NCI-H2196 (cell line): ENCODE measurements around the gene GPR26.

Experiments
- DNase-seq: peaks from one replicate; lab custom pipeline; 2025; ENCODE audit not compliant: unreplicated experiment; lab: John Stamatoyannopoulos, UW

GPR26 gene, protein sequence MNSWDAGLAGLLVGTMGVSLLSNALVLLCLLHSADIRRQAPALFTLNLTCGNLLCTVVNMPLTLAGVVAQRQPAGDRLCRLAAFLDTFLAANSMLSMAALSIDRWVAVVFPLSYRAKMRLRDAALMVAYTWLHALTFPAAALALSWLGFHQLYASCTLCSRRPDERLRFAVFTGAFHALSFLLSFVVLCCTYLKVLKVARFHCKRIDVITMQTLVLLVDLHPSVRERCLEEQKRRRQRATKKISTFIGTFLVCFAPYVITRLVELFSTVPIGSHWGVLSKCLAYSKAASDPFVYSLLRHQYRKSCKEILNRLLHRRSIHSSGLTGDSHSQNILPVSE

DNA sequence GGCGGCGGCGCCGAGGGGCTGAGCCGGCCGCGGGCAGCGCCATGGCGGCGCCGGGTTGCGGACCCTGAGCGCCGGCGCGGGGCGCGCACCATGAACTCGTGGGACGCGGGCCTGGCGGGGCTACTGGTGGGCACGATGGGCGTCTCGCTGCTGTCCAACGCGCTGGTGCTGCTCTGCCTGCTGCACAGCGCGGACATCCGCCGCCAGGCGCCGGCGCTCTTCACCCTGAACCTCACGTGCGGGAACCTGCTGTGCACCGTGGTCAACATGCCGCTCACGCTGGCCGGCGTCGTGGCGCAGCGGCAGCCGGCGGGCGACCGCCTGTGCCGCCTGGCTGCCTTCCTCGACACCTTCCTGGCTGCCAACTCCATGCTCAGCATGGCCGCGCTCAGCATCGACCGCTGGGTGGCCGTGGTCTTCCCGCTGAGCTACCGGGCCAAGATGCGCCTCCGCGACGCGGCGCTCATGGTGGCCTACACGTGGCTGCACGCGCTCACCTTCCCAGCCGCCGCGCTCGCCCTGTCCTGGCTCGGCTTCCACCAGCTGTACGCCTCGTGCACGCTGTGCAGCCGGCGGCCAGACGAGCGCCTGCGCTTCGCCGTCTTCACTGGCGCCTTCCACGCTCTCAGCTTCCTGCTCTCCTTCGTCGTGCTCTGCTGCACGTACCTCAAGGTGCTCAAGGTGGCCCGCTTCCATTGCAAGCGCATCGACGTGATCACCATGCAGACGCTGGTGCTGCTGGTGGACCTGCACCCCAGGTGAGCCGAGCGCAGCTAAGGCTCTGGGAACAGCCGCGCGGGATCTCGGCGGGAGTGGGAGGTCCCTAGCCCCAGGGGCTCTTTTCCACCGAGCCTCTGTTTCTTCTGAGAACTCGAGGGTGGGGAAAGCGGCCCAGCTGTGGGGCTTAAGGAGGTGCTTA lies at the start of gene GPR26:
TSS of gene GPR26 (plus strand) at position 38 of the 919 bp plus-strand sequence. CDS start at position 91, 53 bp downstream.
- no peak for DNase-seq

GRCh38 chr10:123618224-123618623 lies 47.9 kb upstream of the GPR26 start:
- DNase-seq, result no peak

GRCh38 chr10:123619067-123619855 lies 46.9 kb upstream of the GPR26 start:
- DNase-seq, result no peak

GRCh38 chr10:123620621-123621020 lies 45.5 kb upstream of the GPR26 start:
- DNase-seq, result no peak

- DNase-seq, result no peak
Observed at GRCh38 chr10:123621492-123621891, 44.7 kb upstream of the GPR26 start.

DNA sequence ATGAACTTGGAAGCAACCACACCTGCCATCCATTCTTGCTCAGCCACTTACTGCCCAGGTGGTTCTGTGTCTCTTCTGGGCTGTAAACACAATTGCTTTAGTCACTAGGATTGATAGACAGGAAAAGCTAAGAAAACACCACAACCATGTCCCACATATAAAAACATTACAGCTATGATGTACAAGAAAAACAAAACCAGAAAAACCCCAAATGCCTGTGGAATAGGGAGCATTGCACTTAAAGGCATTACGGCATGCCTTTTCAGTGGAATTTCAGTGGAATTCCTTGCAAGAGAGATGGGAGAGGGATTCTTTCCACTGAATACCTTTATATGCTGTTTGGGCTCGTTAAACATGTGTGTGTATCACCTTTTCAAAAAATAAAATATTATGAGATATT lies 44.2 kb upstream of the GPR26 start:
- no peak for DNase-seq

DNA sequence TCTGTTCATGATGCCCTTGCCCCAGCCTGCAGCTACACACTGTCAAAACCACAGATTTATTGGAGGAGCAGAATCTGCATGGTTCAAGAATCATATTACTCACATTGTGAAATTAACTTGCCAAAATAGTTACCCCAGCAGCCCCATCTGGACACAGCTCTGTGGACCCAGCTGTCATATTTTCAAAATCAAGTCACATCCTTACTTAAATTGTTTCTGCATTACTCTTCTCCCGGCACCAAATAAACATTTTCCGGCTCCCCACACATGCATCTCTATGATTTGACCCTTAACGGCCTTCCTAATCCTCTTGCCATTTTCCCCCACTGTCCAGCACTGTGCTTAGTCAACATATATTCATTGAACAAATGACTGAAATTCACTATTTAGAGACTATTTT lies 43.8 kb upstream of the GPR26 start:
- DNase-seq, result no peak

- DNase-seq, result no peak
Observed at GRCh38 chr10:123624086-123624485, 42.1 kb upstream of the GPR26 start.

- no peak for DNase-seq
Observed at GRCh38 chr10:123633106-123633505, 33.0 kb upstream of the GPR26 start.

DNA sequence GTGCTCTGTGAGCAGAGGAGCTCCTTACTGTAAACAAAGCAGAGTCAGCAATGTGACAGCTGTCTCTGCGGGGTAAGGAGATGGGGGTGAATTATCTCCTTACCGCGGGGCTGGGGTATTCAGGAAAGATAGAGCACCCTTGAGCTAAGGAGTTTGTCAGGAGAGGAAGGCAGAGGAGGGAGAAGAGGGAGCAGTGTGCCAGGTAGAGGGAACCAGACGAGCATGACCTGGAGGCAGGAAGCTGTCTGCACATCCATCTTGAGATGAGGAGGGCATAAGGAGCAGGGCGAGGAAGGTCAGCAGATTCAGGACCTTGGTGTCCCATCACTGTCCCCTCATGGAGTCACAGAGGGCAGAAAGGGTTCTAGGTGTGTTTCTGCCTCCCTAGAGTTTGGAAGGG lies 32.5 kb upstream of the GPR26 start:
- no peak for DNase-seq

- DNase-seq, result no peak
Observed at GRCh38 chr10:123634221-123634620, 31.9 kb upstream of the GPR26 start.

DNA sequence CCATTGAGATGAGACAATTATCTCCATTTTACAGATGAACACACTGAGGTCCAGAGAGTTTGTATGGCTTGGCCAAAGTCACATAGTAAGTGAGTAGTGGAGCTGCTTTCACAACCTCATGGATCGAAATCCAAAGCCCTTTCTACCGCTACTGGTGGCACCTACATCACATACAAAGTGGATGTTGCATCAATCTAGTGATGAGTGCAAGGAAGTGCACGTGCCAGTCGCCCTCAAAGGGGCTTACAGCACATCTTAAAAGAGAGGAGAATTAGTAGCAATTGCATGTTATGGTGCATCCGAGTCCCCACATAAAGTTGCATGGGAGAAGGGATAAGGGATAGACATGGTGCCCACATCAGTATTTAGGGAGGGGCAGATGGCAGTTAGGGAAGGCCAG lies 31.0 kb upstream of the GPR26 start:
- no peak for DNase-seq

GRCh38 chr10:123635745-123636144 lies 30.4 kb upstream of the GPR26 start:
- no peak for DNase-seq

DNA sequence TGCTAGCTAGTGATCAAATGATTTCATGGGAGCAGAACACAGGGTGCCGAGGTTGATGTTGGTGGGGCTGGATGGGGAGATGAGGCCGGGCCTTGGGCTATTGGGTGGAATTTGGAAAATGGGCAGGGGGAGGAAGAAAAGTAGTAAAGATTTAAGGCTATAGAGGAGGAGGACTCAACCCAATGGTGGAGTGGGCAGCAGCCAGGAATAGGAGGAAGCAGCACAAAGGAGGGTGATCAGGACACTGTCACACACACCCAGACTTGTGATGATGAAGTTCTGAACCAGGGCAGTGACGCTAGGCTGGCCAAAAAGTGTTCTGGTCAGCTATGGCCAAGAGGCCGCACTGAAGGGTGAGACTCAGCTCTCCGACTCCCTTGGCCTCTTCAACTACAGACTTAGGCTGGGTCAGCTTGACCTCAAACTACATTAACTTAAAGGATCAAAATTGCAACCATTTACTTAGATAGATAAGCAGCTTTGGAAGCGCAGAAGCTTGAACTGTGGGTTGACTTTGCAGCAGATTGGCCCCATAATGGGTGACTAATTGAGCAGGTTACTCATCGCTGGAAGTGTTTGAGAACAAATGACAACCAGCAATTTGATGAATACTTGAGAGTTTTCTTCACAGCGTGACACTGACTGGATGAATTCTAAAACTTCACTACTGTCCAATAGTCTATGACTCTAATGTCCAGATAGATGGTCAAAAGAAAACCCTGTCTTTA lies 29.4 kb upstream of the GPR26 start:
- no peak for DNase-seq

DNA sequence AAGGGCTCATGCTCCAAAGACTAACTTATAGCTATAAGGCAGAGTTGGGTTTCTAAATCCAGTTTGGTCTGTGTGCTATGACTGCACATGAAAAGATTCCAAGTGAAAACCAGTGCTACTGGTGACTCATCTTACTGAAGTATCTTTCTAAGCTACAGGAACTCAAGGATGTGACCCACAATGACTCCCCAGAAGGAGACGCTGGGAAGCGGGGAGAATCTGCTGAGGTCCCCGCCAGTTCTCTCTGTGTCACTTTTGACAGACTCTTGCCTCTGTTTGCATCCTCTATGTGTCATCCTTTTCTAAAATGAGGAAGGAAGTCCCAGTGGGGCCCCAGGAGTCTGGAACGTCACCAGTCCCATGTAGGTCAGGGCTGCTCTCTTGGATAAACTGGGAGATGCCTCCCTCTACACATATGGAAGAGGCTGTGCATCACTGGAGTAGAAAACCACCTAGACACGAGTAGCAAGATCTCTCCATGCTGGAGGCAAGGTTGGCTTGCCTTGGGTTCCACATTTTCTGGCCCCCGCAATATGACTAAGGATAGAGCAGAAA lies 28.8 kb upstream of the GPR26 start:
- DNase-seq, result no peak

DNA sequence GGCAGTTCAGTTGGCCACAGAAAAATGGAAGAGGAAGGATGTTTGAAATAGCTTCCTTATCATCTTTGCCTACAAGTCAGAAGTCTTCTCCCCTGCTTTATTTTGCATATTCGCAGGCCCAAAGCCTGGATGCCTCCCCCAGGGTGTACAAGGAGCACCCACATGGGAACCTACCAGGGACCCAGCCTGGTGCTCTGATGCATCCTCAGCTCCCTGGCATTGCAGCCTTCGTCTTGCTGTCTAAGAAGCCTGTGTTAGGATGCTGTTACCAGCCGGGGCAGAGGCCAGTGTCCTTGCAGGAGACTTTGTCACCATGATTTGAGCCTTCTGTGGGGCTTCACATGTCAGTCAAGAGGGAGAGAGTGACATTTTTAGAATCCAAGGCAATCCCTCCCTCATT lies 27.0 kb upstream of the GPR26 start:
- DNase-seq, result no peak

GRCh38 chr10:123640016-123640535 lies 26.1 kb upstream of the GPR26 start:
- DNase-seq, result no peak

- DNase-seq, result peak; percentile 3
Observed at GRCh38 chr10:123642293-123642692, 23.9 kb upstream of the GPR26 start.

- no peak for DNase-seq
Observed at GRCh38 chr10:123642697-123643096, 23.5 kb upstream of the GPR26 start.

DNA sequence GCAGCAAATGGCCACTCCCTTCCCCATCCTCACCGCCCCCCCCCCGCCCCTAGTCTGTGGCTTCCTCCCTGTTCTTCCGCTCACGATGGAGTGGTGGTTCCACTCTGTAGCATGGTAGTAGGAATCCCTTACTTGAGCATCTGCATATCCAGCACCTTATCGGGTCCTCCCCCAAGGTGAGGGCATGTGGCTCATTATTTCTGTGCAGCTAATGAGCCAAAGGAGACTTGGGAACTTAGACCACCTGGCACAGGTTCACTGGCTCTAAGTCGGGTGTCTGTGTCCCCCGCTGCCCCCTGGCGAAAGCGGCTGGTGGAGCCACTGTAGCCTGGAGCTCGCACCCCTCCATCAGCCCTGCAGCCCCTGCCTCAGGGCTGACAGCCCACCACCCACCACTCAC lies 22.8 kb upstream of the GPR26 start:
- DNase-seq, result no peak
